HG02973 (cell line): ENCODE results near the gene CDA.

ENCODE experiments used
- ATAC-seq: cut with Tn5 transposase; IDR thresholded peaks from one replicate; pipeline ENCODE4 v1.9.1; 2021; ENCODE audit warnings: moderate library complexity; ENCODE audit not compliant: unreplicated experiment

CDA gene

GRCh38 chr1:20588634-20589225, at the start of gene CDA:
Gene CDA (plus strand): TSS chr1:20589097. CDS start chr1:20589130, 33 bp downstream.
- no peak for ATAC-seq

- no peak for ATAC-seq
Measured at GRCh38 chr1:20540281-20540680, 48.6 kb upstream of the CDA start.

GRCh38 chr1:20546637-20547036, 42.3 kb upstream of the CDA start:
- no peak for ATAC-seq

GRCh38 chr1:20551161-20551560, 37.7 kb upstream of the CDA start:
- no peak for ATAC-seq

- ATAC-seq, result no peak
Measured at GRCh38 chr1:20551945-20552727, 36.8 kb upstream of the CDA start, which contains the start of gene FAM43B. Gene FAM43B (plus strand): TSS chr1:20552573. CDS start chr1:20552974, 401 bp downstream.

GRCh38 chr1:20552728-20553445, 36.0 kb upstream of the CDA start:
- no peak for ATAC-seq

- no peak for ATAC-seq
Measured at GRCh38 chr1:20555025-20555757, 33.7 kb upstream of the CDA start.

- no peak for ATAC-seq
Measured at GRCh38 chr1:20555758-20556120, 33.2 kb upstream of the CDA start.

GRCh38 chr1:20558191-20558590, 30.7 kb upstream of the CDA start:
- ATAC-seq, result no peak

GRCh38 chr1:20560966-20561365, 27.9 kb upstream of the CDA start:
- ATAC-seq, result no peak

- ATAC-seq, result no peak
Measured at GRCh38 chr1:20565234-20565633, 23.7 kb upstream of the CDA start.

- no peak for ATAC-seq
Measured at GRCh38 chr1:20569523-20570098, 19.3 kb upstream of the CDA start.

- ATAC-seq, result no peak
Measured at GRCh38 chr1:20571427-20571826, 17.5 kb upstream of the CDA start.

GRCh38 chr1:20573987-20574386, 14.9 kb upstream of the CDA start:
- ATAC-seq, result no peak

GRCh38 chr1:20574686-20575540, 14.0 kb upstream of the CDA start:
- ATAC-seq, result no peak

GRCh38 chr1:20575541-20576336, 13.2 kb upstream of the CDA start:
- no peak for ATAC-seq

GRCh38 chr1:20578062-20578461, 10.8 kb upstream of the CDA start:
- ATAC-seq, result no peak

- ATAC-seq, result no peak
Measured at GRCh38 chr1:20578721-20579395, 10.0 kb upstream of the CDA start.

GRCh38 chr1:20584890-20585289, 4.0 kb upstream of the CDA start:
- ATAC-seq, result no peak
